Measurements from ENCODE around the gene PLEKHG2. TPM values are rescaled to one million over a fixed set of nuclear protein-coding genes. Genes with fewer than 3 reads are reported as not detected.

Gene PLEKHG2
- total and polyA plus RNA-seq, 2 experiments from 2014 or later, result 25.3 to 34.0 TPM

- Histone ChIP-seq H2AFZ (no peak overlapping the region), H3K9me2 (replicated peaks; ENCODE audit: insufficient read depth) (no peaks in the 10 kb centered on the region), H3K4me1 (ENCODE audit: insufficient read depth) (peaks cover 4% of the 10 kb centered on the region), H3K36me3 (replicated peaks; ENCODE audit: insufficient read depth, low read depth) (no peaks in the 10 kb centered on the region), H3K27me3 (no peaks in the 10 kb centered on the region), H3K4me2 (no peak overlapping the region), H3K9me3 (ENCODE audit: low read depth) (no peaks in the 10 kb centered on the region), H3K27ac (no peak overlapping the region), H3K4me3 (no peak overlapping the region), H4K20me1 (ENCODE audit: insufficient read depth, poor library complexity, severe bottlenecking) (no peaks in the 10 kb centered on the region), H3K79me2 (peaks cover 5% of the 10 kb centered on the region)
- no peak for TF ChIP-seq EZH2 (IDR thresholded peaks at IDR 0.05; ENCODE audit: borderline replicate concordance)
- no peak for TF ChIP-seq CTCF (IDR thresholded peaks at IDR 0.05; ENCODE audit: poor library complexity)
- no peak for TF ChIP-seq EZH2phosphoT487 (IDR thresholded peaks at IDR 0.05; ENCODE audit: low read depth, severe bottlenecking, unreplicated experiment)
- DNase-seq (ENCODE audit: low spot score), result no peak
- WGBS (ENCODE audit: low lambda C conversion rate, missing lambda C conversion rate), result 100% methylated on average over 1 of the region's 1 CpG
Measured at GRCh38 chr19:39365531-39365930, 46.9 kb upstream of the PLEKHG2 start.

DNA sequence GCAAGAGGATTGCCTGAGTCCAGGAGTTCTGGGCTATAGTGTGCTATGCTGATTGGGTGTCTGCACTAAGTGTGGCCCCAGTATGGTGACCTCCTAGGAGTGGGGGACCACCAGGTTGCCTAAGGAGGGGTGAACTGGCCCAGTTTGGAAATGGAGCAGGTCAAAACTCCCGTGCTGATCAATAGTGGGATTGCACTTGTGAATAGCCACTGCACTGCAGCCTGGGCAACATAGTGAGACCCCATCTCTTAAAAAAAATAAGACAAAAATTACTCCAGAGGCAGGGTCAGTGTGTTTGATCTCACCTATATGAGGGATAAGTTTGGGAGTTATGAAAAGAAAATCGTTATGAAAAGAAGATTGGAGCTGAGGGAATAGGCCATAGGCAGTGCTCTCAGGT is 43.3 kb upstream of the PLEKHG2 start:
- no peaks in the 10 kb centered on the region for H3K4me1 ChIP-seq (ENCODE audit: insufficient read depth)
- no peaks in the 10 kb centered on the region for H3K36me3 ChIP-seq (replicated peaks; ENCODE audit: insufficient read depth, low read depth)
- H4K20me1 ChIP-seq (ENCODE audit: insufficient read depth, poor library complexity, severe bottlenecking), result no peaks in the 10 kb centered on the region
- DNase-seq (ENCODE audit: low spot score), result no peak
- peaks cover 5% of the 10 kb centered on the region for H3K79me2 ChIP-seq
- no peak overlapping the region for H3K27ac ChIP-seq
- no peaks in the 10 kb centered on the region for H3K27me3 ChIP-seq
- H3K4me3 ChIP-seq, result no peak overlapping the region
- no peak overlapping the region for H3K4me2 ChIP-seq
- no peaks in the 10 kb centered on the region for H3K9me3 ChIP-seq (ENCODE audit: low read depth)
- no peaks in the 10 kb centered on the region for H3K9me2 ChIP-seq (replicated peaks; ENCODE audit: insufficient read depth)
- WGBS (ENCODE audit: low lambda C conversion rate, missing lambda C conversion rate), result 81% methylated on average over 2 of the region's 2 CpGs
- no peak overlapping the region for H2AFZ ChIP-seq
- TF ChIP-seq EZH2phosphoT487 (IDR thresholded peaks at IDR 0.05; ENCODE audit: low read depth, severe bottlenecking, unreplicated experiment) (no peak), EZH2 (IDR thresholded peaks at IDR 0.05; ENCODE audit: borderline replicate concordance) (no peak), CTCF (IDR thresholded peaks at IDR 0.05; ENCODE audit: poor library complexity) (no peak)

GRCh38 chr19:39370735-39371134 is 41.7 kb upstream of the PLEKHG2 start:
- H3K36me3 ChIP-seq (replicated peaks; ENCODE audit: insufficient read depth, low read depth), result no peaks in the 10 kb centered on the region
- H3K9me3 ChIP-seq (ENCODE audit: low read depth), result no peaks in the 10 kb centered on the region
- H3K9me2 ChIP-seq (replicated peaks; ENCODE audit: insufficient read depth), result no peaks in the 10 kb centered on the region
- no peak overlapping the region for H3K27ac ChIP-seq
- no peak for TF ChIP-seq CTCF (IDR thresholded peaks at IDR 0.05; ENCODE audit: poor library complexity)
- TF ChIP-seq EZH2 (IDR thresholded peaks at IDR 0.05; ENCODE audit: borderline replicate concordance), result no peak
- TF ChIP-seq EZH2phosphoT487 (IDR thresholded peaks at IDR 0.05; ENCODE audit: low read depth, severe bottlenecking, unreplicated experiment), result no peak
- no peaks in the 10 kb centered on the region for H3K4me1 ChIP-seq (ENCODE audit: insufficient read depth)
- WGBS (ENCODE audit: low lambda C conversion rate, missing lambda C conversion rate), result 95% methylated on average over 5 of the region's 5 CpGs
- no peak overlapping the region for H3K4me2 ChIP-seq
- no peak overlapping the region for H2AFZ ChIP-seq
- no peak for DNase-seq (ENCODE audit: low spot score)
- no peak overlapping the region for H3K4me3 ChIP-seq
- H3K27me3 ChIP-seq, result no peaks in the 10 kb centered on the region
- H3K79me2 ChIP-seq, result peaks cover 1% of the 10 kb centered on the region
- H4K20me1 ChIP-seq (ENCODE audit: insufficient read depth, poor library complexity, severe bottlenecking), result no peaks in the 10 kb centered on the region
